ENCODE measurements around the gene OTULINL.

- no peak for TF ChIP-seq GABPA (IDR thresholded peaks at IDR 0.05 in 1 of 2, conservative IDR thresholded peaks at IDR 0.05 in 1 of 2)
- no peak for TF ChIP-seq HNF4A (conservative IDR thresholded peaks at IDR 0.05)
- no peak for TF ChIP-seq CTCF (IDR thresholded peaks at IDR 0.05; ENCODE audit: low read depth, low read length, missing input control)
- no peak for TF ChIP-seq RXRA (IDR thresholded peaks at IDR 0.05)
- TF ChIP-seq ZBTB33 (IDR thresholded peaks at IDR 0.05), result no peak
- TF ChIP-seq ATF3 (IDR thresholded peaks at IDR 0.05), result no peak
- TF ChIP-seq HNF4G (IDR thresholded peaks at IDR 0.05), result no peak
- no peak for TF ChIP-seq TAF1 (conservative IDR thresholded peaks at IDR 0.05)
- no peak for TF ChIP-seq YY1 (IDR thresholded peaks at IDR 0.05)
- TF ChIP-seq MAX (IDR thresholded peaks at IDR 0.05), result no peak
- no peak for TF ChIP-seq REST (IDR thresholded peaks at IDR 0.05)
- TF ChIP-seq SP1 (IDR thresholded peaks at IDR 0.05), result no peak
Measured at GRCh38 chr5:14571901-14572300, 9.7 kb upstream of the OTULINL start.

Measured in liver (tissue), 3 donors.